ENCODE data around the gene COX17. TPM values are rescaled to one million over a fixed set of nuclear protein-coding genes. Genes with fewer than 3 reads are reported as not detected.

Gene COX17
- total RNA-seq, 4 donors from 2014 or later: 16.2 to 43.1 (median 29.9) TPM

DNA sequence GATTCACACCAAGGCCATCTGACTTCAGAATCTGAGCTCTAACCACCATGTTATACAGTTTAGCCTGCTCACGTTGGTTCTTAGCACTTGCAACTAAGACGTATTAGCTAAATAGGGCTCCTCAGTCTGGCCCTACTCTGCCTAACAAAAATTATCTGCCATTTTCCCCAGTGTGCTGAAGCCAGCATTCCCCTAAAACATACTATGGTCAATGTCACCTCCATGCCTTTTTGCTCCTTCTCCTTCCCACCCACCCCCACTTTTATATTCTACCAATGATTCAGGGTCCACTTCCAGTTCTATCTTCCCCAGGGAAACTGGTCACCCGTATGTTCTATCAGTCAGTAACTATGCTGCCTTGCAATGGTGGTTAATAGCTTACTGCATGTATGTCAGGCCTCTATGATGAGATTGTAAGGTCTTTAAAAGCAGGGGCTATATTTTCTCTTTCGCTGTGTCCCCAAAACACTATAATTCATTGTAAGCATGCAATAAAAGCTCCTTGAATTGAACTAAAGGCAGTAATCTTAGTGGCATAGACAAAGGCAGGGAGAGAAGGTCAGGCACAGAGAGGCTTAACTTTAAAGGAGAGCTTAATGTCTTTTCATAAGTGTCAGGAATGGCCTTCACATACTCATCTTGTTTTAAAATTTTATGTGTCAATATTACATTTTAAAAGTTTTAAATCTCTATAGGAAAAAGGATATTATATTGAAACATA lies 40.2 kb downstream of the COX17 start:
- DNase-seq (ENCODE audit: low spot score in 2 of 2): no peak
- TF ChIP-seq, protein P1, sequence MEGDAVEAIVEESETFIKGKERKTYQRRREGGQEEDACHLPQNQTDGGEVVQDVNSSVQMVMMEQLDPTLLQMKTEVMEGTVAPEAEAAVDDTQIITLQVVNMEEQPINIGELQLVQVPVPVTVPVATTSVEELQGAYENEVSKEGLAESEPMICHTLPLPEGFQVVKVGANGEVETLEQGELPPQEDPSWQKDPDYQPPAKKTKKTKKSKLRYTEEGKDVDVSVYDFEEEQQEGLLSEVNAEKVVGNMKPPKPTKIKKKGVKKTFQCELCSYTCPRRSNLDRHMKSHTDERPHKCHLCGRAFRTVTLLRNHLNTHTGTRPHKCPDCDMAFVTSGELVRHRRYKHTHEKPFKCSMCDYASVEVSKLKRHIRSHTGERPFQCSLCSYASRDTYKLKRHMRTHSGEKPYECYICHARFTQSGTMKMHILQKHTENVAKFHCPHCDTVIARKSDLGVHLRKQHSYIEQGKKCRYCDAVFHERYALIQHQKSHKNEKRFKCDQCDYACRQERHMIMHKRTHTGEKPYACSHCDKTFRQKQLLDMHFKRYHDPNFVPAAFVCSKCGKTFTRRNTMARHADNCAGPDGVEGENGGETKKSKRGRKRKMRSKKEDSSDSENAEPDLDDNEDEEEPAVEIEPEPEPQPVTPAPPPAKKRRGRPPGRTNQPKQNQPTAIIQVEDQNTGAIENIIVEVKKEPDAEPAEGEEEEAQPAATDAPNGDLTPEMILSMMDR (IDR thresholded peaks at IDR 0.05): no peak
- TF ChIP-seq POLR2A (IDR thresholded peaks at IDR 0.05): no peak
- no peak overlapping the region for H3K4me3 ChIP-seq (ENCODE audit: low read depth, poor library complexity, severe bottlenecking)
- intact Hi-C loops (cut with DNase I; ENCODE audit: low total_unique reads): no loop called here
- 87 to 93% methylated on average over 4 of the region's 4 CpGs for WGBS, 2 donors

DNA sequence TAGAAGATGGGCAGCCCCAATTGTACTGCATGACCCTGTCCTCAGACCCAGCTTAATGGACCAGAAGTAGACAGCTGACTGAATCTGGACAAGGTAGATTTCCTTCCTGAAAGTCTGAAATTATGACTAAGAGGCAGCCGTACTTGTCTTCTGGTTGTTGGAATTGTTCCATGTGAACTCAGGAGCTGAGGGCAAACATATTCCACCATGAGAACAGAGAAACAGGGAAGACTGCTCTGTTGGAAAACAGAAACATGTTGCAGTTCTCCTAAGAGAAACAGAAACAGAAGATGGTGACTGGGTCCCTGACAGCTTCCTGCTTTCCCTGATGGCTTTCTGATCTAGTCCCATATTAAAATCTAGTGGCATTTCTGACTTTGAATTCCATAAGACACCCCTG lies 41.0 kb downstream of the COX17 start:
- intact Hi-C loops (cut with DNase I; ENCODE audit: low total_unique reads): no loop called here

DNA sequence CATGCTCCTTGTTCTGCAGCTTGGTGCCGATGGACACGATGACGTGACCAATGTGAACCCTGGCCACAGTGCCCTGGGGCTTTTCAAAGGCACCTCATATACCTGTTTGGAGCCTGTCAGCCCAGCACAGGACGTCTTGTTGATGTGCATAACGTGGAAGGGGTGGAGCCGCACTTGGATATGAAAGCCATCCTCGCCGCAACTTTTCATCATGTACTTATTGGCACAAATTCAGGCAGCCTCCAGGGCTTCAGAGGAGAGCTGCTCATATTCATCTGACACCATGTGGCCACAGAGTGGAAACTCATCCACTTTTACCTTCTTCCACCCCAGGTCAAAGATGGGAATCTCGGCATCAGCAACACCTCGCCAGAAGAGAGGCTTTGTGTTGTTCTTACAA lies 41.5 kb downstream of the COX17 start:
- no peak overlapping the region for H3K4me3 ChIP-seq (ENCODE audit: low read depth, poor library complexity, severe bottlenecking)
- intact Hi-C loops (cut with DNase I; ENCODE audit: low total_unique reads): no loop called here
- DNase-seq (ENCODE audit: low spot score in 2 of 2): peak in 1 of 2 donors; percentile 26
- TF ChIP-seq POLR2A (IDR thresholded peaks at IDR 0.05): no peak
- TF ChIP-seq, protein P1 (IDR thresholded peaks at IDR 0.05): no peak
- 60 to 68% methylated on average over 10 of the region's 10 CpGs for WGBS, 2 donors

More for the DNA sequence above, 41.0 kb downstream of the COX17 start:
- TF ChIP-seq, protein P1 (IDR thresholded peaks at IDR 0.05): no peak
- WGBS, 2 donors: 20 to 23% methylated on average over 1 of the region's 1 CpG
- DNase-seq (ENCODE audit: low spot score in 2 of 2): no peak
- no peak overlapping the region for H3K4me3 ChIP-seq (ENCODE audit: low read depth, poor library complexity, severe bottlenecking)

DNA sequence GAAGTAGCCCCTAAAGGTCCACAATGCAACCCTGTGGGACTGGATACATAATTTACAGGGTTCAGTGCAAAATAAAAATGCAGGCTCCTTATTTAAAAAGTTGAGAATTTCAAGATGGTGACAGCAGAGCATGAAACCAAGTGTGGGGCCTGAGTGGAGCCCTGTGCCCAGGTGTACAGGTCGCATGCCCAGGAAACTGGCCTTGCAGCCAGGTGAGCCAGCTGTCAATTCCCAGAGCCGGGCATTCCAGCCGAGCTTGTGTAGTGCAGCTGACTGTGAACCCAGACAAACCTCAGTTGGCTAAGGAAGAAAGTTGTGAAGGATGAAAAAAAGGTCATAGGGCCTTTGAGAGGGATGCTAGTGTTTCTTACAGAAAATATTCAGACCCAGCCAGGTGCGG lies 44.4 kb downstream of the COX17 start:
- no peak for DNase-seq (ENCODE audit: low spot score in 2 of 2)
- no peak overlapping the region for H3K4me3 ChIP-seq (ENCODE audit: low read depth, poor library complexity, severe bottlenecking)
- 73 to 83% methylated on average over 4 of the region's 4 CpGs for WGBS, 2 donors
- TF ChIP-seq, protein P1 (IDR thresholded peaks at IDR 0.05): no peak
- no peak for TF ChIP-seq POLR2A (IDR thresholded peaks at IDR 0.05)
- intact Hi-C loops (cut with DNase I; ENCODE audit: low total_unique reads): no loop called here

DNA sequence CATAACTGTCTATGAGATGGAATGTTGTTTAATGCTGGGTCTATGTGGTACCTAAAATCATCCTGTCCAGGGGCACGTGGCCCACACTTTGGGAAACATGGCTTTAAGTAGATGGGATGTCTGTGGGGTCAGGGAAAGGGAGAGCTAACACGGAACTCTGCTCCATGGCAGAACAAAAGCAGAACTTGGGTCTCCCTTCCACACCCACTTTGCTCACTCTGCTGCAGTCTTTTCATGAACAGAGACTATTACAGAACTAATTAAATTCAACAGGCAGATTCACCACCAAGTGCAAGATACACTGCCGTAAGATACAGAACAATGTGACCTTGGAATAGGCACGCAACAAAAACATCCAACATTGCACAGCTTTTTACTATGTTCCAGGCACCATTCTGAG lies 45.0 kb downstream of the COX17 start:
- intact Hi-C loops (cut with DNase I; ENCODE audit: low total_unique reads): no loop called here
- TF ChIP-seq, protein P1 (IDR thresholded peaks at IDR 0.05): no peak
- no peak for TF ChIP-seq POLR2A (IDR thresholded peaks at IDR 0.05)
- H3K4me3 ChIP-seq (ENCODE audit: low read depth, poor library complexity, severe bottlenecking): no peak overlapping the region
- DNase-seq (ENCODE audit: low spot score in 2 of 2): no peak
- 82 to 84% methylated on average over 4 of the region's 4 CpGs for WGBS, 2 donors

DNA sequence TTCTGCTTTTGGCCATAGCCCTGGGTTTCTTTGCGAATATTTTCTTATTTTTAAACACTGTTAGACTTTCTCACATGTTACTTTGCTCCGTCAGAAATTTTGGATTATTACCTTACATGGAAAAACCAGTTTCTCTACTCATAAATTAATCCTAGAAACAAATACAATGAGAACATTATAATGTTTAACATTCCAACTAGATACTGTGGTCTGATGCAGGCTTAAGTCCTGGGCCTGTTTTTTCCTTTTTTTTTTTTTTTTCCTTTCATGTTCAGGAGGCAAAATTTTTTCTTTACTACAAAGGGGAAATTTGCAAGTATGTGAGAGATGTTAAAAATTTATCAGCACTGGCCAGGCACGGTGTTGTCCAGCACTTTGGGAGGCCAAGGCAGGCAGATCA lies 45.7 kb downstream of the COX17 start:
- DNase-seq (ENCODE audit: low spot score in 2 of 2): no peak
- intact Hi-C loops (cut with DNase I; ENCODE audit: low total_unique reads): no loop called here
- H3K4me3 ChIP-seq (ENCODE audit: low read depth, poor library complexity, severe bottlenecking): no peak overlapping the region
- 51 to 62% methylated on average over 3 of the region's 3 CpGs for WGBS, 2 donors
- no peak for TF ChIP-seq POLR2A (IDR thresholded peaks at IDR 0.05)
- TF ChIP-seq, protein P1 (IDR thresholded peaks at IDR 0.05): no peak

All from lower leg skin (tissue), 4 donors.